ENCODE data around the gene NR1D2. TPM values are rescaled to one million over a fixed set of nuclear protein-coding genes. Genes with fewer than 3 reads are reported as not detected.

The NR1D2 gene
- total and polyA plus RNA-seq, 2 experiments from 2014 or later = 6.6 to 20.7 TPM

DNA sequence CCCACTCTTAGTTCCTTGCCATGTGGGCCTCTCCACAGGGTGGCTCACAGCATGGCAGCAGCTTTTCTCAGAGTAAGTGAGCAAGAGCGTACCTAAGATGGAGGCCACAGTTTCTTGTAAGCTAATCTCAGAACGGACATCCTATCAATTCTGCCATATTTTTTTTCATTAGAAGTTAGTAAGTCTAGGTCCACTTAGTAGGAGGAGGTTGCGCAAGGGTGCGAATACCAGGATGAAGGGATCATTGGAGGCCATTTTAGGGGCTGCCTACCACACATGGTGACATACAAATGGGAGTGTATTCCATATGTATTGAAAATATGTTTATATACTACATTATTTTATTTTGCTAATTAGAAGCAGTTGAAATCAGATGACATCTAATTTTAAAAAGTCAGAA, 31.5 kb downstream of the NR1D2 start:
- Histone ChIP-seq H3K4me2 (no peak overlapping the region), H3K36me3 (ENCODE audit: insufficient read depth) (0 out of 2 replicates have a peak, but pooled peaks cover 3% of the 10 kb centered on the region), H3K27ac (ENCODE audit: low read depth) (no peak overlapping the region), H3F3A (replicated peaks; ENCODE audit: low read depth) (no peaks in the 10 kb centered on the region), H3K79me2 (replicated peaks; ENCODE audit: insufficient read depth) (no peaks in the 10 kb centered on the region), H3K9me2 (ENCODE audit: insufficient read depth) (no peaks in the 10 kb centered on the region), H4K20me1 (replicated peaks; ENCODE audit: insufficient read depth) (no peaks in the 10 kb centered on the region), H3K4me3 (no peak overlapping the region), H3K27me3 (ENCODE audit: insufficient read depth) (no peaks in the 10 kb centered on the region), H2AFZ (no peak overlapping the region), H3K4me1 (ENCODE audit: insufficient read depth) (no peaks in the 10 kb centered on the region)
- Mint-ChIP-seq H3K27ac (no peak overlapping the region), H3K4me1 (no peaks in the 10 kb centered on the region; the same call in 2 of the 3 replicates), H3K36me3 (ENCODE audit: low read depth) (peaks cover 61% of the 10 kb centered on the region), H3K4me3 (no peak overlapping the region), H3K27me3 (ENCODE audit: insufficient read depth, low read depth, poor library complexity) (peaks cover 2% of the 10 kb centered on the region), H3K9me3 (peaks cover 7% of the 10 kb centered on the region; the same call in 2 of the 3 replicates)
- DNase-seq (ENCODE audit: low spot score) = no peak
- ATAC-seq = no peak
- TF ChIP-seq, protein P1, sequence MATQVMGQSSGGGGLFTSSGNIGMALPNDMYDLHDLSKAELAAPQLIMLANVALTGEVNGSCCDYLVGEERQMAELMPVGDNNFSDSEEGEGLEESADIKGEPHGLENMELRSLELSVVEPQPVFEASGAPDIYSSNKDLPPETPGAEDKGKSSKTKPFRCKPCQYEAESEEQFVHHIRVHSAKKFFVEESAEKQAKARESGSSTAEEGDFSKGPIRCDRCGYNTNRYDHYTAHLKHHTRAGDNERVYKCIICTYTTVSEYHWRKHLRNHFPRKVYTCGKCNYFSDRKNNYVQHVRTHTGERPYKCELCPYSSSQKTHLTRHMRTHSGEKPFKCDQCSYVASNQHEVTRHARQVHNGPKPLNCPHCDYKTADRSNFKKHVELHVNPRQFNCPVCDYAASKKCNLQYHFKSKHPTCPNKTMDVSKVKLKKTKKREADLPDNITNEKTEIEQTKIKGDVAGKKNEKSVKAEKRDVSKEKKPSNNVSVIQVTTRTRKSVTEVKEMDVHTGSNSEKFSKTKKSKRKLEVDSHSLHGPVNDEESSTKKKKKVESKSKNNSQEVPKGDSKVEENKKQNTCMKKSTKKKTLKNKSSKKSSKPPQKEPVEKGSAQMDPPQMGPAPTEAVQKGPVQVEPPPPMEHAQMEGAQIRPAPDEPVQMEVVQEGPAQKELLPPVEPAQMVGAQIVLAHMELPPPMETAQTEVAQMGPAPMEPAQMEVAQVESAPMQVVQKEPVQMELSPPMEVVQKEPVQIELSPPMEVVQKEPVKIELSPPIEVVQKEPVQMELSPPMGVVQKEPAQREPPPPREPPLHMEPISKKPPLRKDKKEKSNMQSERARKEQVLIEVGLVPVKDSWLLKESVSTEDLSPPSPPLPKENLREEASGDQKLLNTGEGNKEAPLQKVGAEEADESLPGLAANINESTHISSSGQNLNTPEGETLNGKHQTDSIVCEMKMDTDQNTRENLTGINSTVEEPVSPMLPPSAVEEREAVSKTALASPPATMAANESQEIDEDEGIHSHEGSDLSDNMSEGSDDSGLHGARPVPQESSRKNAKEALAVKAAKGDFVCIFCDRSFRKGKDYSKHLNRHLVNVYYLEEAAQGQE (IDR thresholded peaks at IDR 0.05; ENCODE audit: unreplicated experiment) = no peak
- TF ChIP-seq EZH2phosphoT487 (IDR thresholded peaks at IDR 0.05; ENCODE audit: unreplicated experiment) = no peak
- TF ChIP-seq, protein P2, sequence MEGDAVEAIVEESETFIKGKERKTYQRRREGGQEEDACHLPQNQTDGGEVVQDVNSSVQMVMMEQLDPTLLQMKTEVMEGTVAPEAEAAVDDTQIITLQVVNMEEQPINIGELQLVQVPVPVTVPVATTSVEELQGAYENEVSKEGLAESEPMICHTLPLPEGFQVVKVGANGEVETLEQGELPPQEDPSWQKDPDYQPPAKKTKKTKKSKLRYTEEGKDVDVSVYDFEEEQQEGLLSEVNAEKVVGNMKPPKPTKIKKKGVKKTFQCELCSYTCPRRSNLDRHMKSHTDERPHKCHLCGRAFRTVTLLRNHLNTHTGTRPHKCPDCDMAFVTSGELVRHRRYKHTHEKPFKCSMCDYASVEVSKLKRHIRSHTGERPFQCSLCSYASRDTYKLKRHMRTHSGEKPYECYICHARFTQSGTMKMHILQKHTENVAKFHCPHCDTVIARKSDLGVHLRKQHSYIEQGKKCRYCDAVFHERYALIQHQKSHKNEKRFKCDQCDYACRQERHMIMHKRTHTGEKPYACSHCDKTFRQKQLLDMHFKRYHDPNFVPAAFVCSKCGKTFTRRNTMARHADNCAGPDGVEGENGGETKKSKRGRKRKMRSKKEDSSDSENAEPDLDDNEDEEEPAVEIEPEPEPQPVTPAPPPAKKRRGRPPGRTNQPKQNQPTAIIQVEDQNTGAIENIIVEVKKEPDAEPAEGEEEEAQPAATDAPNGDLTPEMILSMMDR (conservative IDR thresholded peaks at IDR 0.05; ENCODE audit: low read depth in 2 of 2) = no peak
- TF ChIP-seq STAT1 (IDR thresholded peaks at IDR 0.05; ENCODE audit: unreplicated experiment) = no peak
- TF ChIP-seq, protein P3, sequence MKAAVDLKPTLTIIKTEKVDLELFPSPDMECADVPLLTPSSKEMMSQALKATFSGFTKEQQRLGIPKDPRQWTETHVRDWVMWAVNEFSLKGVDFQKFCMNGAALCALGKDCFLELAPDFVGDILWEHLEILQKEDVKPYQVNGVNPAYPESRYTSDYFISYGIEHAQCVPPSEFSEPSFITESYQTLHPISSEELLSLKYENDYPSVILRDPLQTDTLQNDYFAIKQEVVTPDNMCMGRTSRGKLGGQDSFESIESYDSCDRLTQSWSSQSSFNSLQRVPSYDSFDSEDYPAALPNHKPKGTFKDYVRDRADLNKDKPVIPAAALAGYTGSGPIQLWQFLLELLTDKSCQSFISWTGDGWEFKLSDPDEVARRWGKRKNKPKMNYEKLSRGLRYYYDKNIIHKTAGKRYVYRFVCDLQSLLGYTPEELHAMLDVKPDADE (IDR thresholded peaks at IDR 0.05) = no peak
- TF ChIP-seq NANOG (IDR thresholded peaks at IDR 0.05; ENCODE audit: borderline replicate concordance) = no peak
- TF ChIP-seq ZNF114 (CRISPR knock-in tag; IDR thresholded peaks at IDR 0.05) = no peak
- no peak for TF ChIP-seq EZH2 (IDR thresholded peaks at IDR 0.05; ENCODE audit: low read depth, unreplicated experiment)
- no peak for TF ChIP-seq POLR2AphosphoS5 (IDR thresholded peaks at IDR 0.05; ENCODE audit: low read depth)
- TF ChIP-seq CREB1 (CRISPR knock-in tag; IDR thresholded peaks at IDR 0.05; ENCODE audit: low read depth) = no peak
- TF ChIP-seq JUNB (IDR thresholded peaks at IDR 0.05; ENCODE audit: unreplicated experiment) = no peak
- TF ChIP-seq, protein P4, sequence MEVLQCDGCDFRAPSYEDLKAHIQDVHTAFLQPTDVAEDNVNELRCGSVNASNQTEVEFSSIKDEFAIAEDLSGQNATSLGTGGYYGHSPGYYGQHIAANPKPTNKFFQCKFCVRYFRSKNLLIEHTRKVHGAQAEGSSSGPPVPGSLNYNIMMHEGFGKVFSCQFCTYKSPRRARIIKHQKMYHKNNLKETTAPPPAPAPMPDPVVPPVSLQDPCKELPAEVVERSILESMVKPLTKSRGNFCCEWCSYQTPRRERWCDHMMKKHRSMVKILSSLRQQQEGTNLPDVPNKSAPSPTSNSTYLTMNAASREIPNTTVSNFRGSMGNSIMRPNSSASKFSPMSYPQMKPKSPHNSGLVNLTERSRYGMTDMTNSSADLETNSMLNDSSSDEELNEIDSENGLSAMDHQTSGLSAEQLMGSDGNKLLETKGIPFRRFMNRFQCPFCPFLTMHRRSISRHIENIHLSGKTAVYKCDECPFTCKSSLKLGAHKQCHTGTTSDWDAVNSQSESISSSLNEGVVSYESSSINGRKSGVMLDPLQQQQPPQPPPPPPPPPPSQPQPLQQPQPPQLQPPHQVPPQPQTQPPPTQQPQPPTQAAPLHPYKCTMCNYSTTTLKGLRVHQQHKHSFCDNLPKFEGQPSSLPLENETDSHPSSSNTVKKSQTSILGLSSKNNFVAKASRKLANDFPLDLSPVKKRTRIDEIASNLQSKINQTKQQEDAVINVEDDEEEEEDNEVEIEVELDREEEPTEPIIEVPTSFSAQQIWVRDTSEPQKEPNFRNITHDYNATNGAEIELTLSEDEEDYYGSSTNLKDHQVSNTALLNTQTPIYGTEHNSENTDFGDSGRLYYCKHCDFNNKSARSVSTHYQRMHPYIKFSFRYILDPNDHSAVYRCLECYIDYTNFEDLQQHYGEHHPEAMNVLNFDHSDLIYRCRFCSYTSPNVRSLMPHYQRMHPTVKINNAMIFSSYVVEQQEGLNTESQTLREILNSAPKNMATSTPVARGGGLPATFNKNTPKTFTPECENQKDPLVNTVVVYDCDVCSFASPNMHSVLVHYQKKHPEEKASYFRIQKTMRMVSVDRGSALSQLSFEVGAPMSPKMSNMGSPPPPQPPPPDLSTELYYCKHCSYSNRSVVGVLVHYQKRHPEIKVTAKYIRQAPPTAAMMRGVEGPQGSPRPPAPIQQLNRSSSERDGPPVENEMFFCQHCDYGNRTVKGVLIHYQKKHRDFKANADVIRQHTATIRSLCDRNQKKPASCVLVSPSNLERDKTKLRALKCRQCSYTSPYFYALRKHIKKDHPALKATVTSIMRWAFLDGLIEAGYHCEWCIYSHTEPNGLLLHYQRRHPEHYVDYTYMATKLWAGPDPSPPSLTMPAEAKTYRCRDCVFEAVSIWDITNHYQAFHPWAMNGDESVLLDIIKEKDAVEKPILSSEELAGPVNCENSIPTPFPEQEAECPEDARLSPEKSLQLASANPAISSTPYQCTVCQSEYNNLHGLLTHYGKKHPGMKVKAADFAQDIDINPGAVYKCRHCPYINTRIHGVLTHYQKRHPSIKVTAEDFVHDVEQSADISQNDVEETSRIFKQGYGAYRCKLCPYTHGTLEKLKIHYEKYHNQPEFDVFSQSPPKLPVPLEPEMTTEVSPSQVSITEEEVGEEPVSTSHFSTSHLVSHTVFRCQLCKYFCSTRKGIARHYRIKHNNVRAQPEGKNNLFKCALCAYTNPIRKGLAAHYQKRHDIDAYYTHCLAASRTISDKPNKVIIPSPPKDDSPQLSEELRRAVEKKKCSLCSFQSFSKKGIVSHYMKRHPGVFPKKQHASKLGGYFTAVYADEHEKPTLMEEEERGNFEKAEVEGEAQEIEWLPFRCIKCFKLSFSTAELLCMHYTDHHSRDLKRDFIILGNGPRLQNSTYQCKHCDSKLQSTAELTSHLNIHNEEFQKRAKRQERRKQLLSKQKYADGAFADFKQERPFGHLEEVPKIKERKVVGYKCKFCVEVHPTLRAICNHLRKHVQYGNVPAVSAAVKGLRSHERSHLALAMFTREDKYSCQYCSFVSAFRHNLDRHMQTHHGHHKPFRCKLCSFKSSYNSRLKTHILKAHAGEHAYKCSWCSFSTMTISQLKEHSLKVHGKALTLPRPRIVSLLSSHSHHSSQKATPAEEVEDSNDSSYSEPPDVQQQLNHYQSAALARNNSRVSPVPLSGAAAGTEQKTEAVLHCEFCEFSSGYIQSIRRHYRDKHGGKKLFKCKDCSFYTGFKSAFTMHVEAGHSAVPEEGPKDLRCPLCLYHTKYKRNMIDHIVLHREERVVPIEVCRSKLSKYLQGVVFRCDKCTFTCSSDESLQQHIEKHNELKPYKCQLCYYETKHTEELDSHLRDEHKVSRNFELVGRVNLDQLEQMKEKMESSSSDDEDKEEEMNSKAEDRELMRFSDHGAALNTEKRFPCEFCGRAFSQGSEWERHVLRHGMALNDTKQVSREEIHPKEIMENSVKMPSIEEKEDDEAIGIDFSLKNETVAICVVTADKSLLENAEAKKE (CRISPR knock-in tag; IDR thresholded peaks at IDR 0.05) = no peak
- no peak for TF ChIP-seq ZNF331 (CRISPR knock-in tag; IDR thresholded peaks at IDR 0.05; ENCODE audit: low read depth)
